MCF 10A (cell line): Measurements from ENCODE around the gene SOBP. TPM values are rescaled to one million over a fixed set of nuclear protein-coding genes. Genes with fewer than 3 reads are reported as not detected.

Experiments used
- BruUV-seq: library from RNA; stranded (reverse); fragments of 400-500 nt; replicated peaks from 2 replicates; lab custom pipeline; 2021; lab: Mats Ljungman, UMichigan
- CTCF ChIA-PET: fragments of 300-600 bp; sonication (Branson Sonifier 250); formaldehyde crosslinking; extraction: SDS; loops from one replicate; lab custom pipeline; 2021; ENCODE audit warnings: antibody characterized with exemption, inconsistent platforms; lab: Yijun Ruan, JAX
- POLR2A ChIA-PET: fragments of 300-600, 350-650 bp; sonication (Branson Sonifier 250); formaldehyde crosslinking; extraction: SDS; loops from one replicate; lab custom pipeline; 2020; ENCODE audit warnings: antibody characterized with exemption, inconsistent platforms; lab: Yijun Ruan, JAX
- DNase-seq: peaks from one replicate; pipeline ENCODE4 v3.0.0-alpha.2; 2018; ENCODE audit not compliant: unreplicated experiment
- H3K27ac Mint-ChIP-seq: one replicate; pipeline ENCODE4 v1.8.0; 2022; ENCODE audit warnings: mild to moderate bottlenecking, low read depth, mixed read lengths; ENCODE audit not compliant: unreplicated experiment
- H3K27me3 Mint-ChIP-seq: one replicate; pipeline ENCODE4 v1.8.0; 2022; ENCODE audit warnings: mixed read lengths; ENCODE audit not compliant: insufficient read depth, unreplicated experiment
- H3K36me3 Mint-ChIP-seq: one replicate; pipeline ENCODE4 v1.8.0; 2022; ENCODE audit warnings: mild to moderate bottlenecking, moderate library complexity, mixed read lengths; ENCODE audit not compliant: insufficient read depth, unreplicated experiment
- H3K4me1 Mint-ChIP-seq: one replicate; pipeline ENCODE4 v1.8.0; 2022; ENCODE audit warnings: mixed read lengths; ENCODE audit not compliant: insufficient read depth, unreplicated experiment
- H3K4me3 Mint-ChIP-seq: one replicate; pipeline ENCODE4 v1.8.0; 2022; ENCODE audit warnings: mild to moderate bottlenecking, moderate library complexity, mixed read lengths; ENCODE audit not compliant: unreplicated experiment
- H3K9me3 Mint-ChIP-seq: one replicate; pipeline ENCODE4 v1.8.0; 2022; ENCODE audit warnings: mixed read lengths; ENCODE audit not compliant: unreplicated experiment
- intact Hi-C: fragments of 100-400 bp; cut with micrococcal nuclease; formaldehyde crosslinking; loops from 2 replicates; pipeline ENCODE4 v1.14.1; 2022
- total RNA-seq: library from RNA; stranded (reverse); gene quantifications from 2 replicates; pipeline ENCODE4 v1.2.3, GENCODE V29; 2022
- TF ChIP-seq, protein P1 (sequence below): fragments of 200-600 bp; IDR thresholded peaks from one replicate; pipeline ENCODE4 v1.8.0; 2022; ENCODE audit warnings: antibody characterized with exemption, mild to moderate bottlenecking; ENCODE audit not compliant: unreplicated experiment

Gene SOBP
- total RNA-seq, 1 experiment from 2014 or later, result 0.21 TPM

GRCh38 chr6:107591346-107591745 lies 101.4 kb downstream of the SOBP start:
- H3K27ac Mint-ChIP-seq, result no peak overlapping the region
- no TSS peak for BruUV-seq
- intact Hi-C loops, result no loop called here
- CTCF ChIA-PET, result interaction anchor here (0.7 kb wide), 1 partner anchor 242 kb away, joined by 3 read pairs; no protein-coding TSS in a partner anchor
- DNase-seq, result no peak
- H3K9me3 Mint-ChIP-seq, result no peaks in the 10 kb centered on the region
- no peaks in the 10 kb centered on the region for H3K4me1 Mint-ChIP-seq
- H3K36me3 Mint-ChIP-seq, result peaks cover 5% of the 10 kb centered on the region
- peaks cover 60% of the 10 kb centered on the region for H3K27me3 Mint-ChIP-seq
- POLR2A ChIA-PET, result no interaction called here
- TF ChIP-seq, protein P1, sequence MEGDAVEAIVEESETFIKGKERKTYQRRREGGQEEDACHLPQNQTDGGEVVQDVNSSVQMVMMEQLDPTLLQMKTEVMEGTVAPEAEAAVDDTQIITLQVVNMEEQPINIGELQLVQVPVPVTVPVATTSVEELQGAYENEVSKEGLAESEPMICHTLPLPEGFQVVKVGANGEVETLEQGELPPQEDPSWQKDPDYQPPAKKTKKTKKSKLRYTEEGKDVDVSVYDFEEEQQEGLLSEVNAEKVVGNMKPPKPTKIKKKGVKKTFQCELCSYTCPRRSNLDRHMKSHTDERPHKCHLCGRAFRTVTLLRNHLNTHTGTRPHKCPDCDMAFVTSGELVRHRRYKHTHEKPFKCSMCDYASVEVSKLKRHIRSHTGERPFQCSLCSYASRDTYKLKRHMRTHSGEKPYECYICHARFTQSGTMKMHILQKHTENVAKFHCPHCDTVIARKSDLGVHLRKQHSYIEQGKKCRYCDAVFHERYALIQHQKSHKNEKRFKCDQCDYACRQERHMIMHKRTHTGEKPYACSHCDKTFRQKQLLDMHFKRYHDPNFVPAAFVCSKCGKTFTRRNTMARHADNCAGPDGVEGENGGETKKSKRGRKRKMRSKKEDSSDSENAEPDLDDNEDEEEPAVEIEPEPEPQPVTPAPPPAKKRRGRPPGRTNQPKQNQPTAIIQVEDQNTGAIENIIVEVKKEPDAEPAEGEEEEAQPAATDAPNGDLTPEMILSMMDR, result no peak
- H3K4me3 Mint-ChIP-seq, result no peak overlapping the region

- H3K9me3 Mint-ChIP-seq, result no peaks in the 10 kb centered on the region
- no TSS peak for BruUV-seq
- ChIA-PET POLR2A (no interaction called here), CTCF (no interaction called here)
- H3K27ac Mint-ChIP-seq, result no peak overlapping the region
- TF ChIP-seq, protein P1, result no peak
- no peak for DNase-seq
- H3K4me1 Mint-ChIP-seq, result no peaks in the 10 kb centered on the region
- peaks cover 46% of the 10 kb centered on the region for H3K27me3 Mint-ChIP-seq
- no peak overlapping the region for H3K4me3 Mint-ChIP-seq
- intact Hi-C loops, result no loop called here
- peaks cover 5% of the 10 kb centered on the region for H3K36me3 Mint-ChIP-seq
Observed at GRCh38 chr6:107592806-107593205, 102.9 kb downstream of the SOBP start.

DNA sequence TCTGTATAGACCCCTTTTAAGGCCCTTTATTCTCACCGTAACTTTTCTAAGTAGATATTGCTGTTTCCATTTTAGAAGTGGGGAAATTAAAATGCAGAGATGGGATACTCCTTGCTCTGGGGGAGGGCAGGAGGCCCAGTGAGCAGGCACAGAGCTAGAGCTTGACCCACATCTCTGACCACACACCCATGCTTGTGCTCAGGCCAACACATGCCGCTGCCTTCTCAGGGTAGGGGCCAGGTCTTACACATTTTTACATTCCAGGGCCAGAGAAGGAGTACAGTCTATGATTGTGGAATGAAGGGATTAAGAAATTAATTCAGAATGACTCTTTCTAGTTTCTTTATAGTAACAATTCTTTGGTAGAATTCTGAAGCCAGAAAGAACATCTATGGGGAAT lies 104.8 kb downstream of the SOBP start:
- POLR2A ChIA-PET, result interaction anchor here (0.6 kb wide), 1 partner anchor 186 kb away, joined by 3 read pairs; no protein-coding TSS in a partner anchor
- H3K4me3 Mint-ChIP-seq, result no peak overlapping the region
- TF ChIP-seq, protein P1, result no peak
- H3K9me3 Mint-ChIP-seq, result no peaks in the 10 kb centered on the region
- H3K36me3 Mint-ChIP-seq, result peaks cover 5% of the 10 kb centered on the region
- no peak for DNase-seq
- intact Hi-C loops, result no loop called here
- peaks cover 27% of the 10 kb centered on the region for H3K27me3 Mint-ChIP-seq
- CTCF ChIA-PET, result no interaction called here
- no peaks in the 10 kb centered on the region for H3K4me1 Mint-ChIP-seq
- H3K27ac Mint-ChIP-seq, result no peak overlapping the region
- BruUV-seq, result no TSS peak

- Mint-ChIP-seq H3K27ac (no peak overlapping the region), H3K9me3 (no peaks in the 10 kb centered on the region), H3K36me3 (no peaks in the 10 kb centered on the region), H3K4me3 (no peak overlapping the region), H3K4me1 (peaks cover 10% of the 10 kb centered on the region), H3K27me3 (peaks cover 4% of the 10 kb centered on the region)
- intact Hi-C loops, result no loop called here
- TF ChIP-seq, protein P1, result no peak
- POLR2A ChIA-PET, result interaction anchor here (1.0 kb wide), 1 partner anchor 11 kb away, joined by 3 read pairs; no protein-coding TSS in a partner anchor
- BruUV-seq, result no TSS peak
- CTCF ChIA-PET, result interaction anchor here (0.6 to 0.8 kb wide), 2 partner anchors 801 to 1438 kb away, joined by 3 read pairs; no protein-coding TSS in a partner anchor
- DNase-seq, result no peak
Observed at GRCh38 chr6:107598091-107598490, 108.2 kb downstream of the SOBP start.
